Activated CD8-positive, alpha-beta memory T cell treated with anti-CD3 and anti-CD28 coated beads, Interleukin-2, amount 50 U/mL, for 1 hour (primary cell): ENCODE data around the gene MMP11.
"Not testable (repeated sequence)": the region's sequence is repeated elsewhere in the genome, so short reads cannot be mapped to it uniquely, and the experiment has no call there.

Experiments
- DNase-seq: peaks from one replicate; pipeline ENCODE4 v3.0.0-alpha.2; 2020; ENCODE audit errors: extremely low read depth

MMP11 gene

GRCh38 chr22:23772649-23773473 is at the start of gene MMP11:
Gene MMP11 (plus strand): TSS chr22:23772849. CDS start chr22:23772871, 22 bp downstream.
- DNase-seq, result no peak

GRCh38 chr22:23728108-23728507 is 44.5 kb upstream of the MMP11 start:
- DNase-seq, result not testable (repeated sequence)

- no peak for DNase-seq
Observed at GRCh38 chr22:23737696-23738095, 35.0 kb upstream of the MMP11 start.

GRCh38 chr22:23742505-23743264 is 30.0 kb upstream of the MMP11 start:
- DNase-seq, result no peak

GRCh38 chr22:23743303-23743705 is 29.3 kb upstream of the MMP11 start:
- DNase-seq, result no peak

GRCh38 chr22:23744001-23744400 is 28.6 kb upstream of the MMP11 start:
- no peak for DNase-seq

- DNase-seq, result no peak
Observed at GRCh38 chr22:23744485-23744884, 28.2 kb upstream of the MMP11 start.

GRCh38 chr22:23745791-23746190 is 26.9 kb upstream of the MMP11 start:
- no peak for DNase-seq

- no peak for DNase-seq
Observed at GRCh38 chr22:23749841-23750301, 22.8 kb upstream of the MMP11 start.

- no peak for DNase-seq
Observed at GRCh38 chr22:23750367-23750713, 22.3 kb upstream of the MMP11 start.

- DNase-seq, result peak; percentile 42
Observed at GRCh38 chr22:23750714-23751440, 21.8 kb upstream of the MMP11 start, which contains the start of gene ZNF70. Gene ZNF70 (minus strand): TSS chr22:23751112. CDS start chr22:23745140, 5,972 bp downstream.

- no peak for DNase-seq
Observed at GRCh38 chr22:23751441-23751996, 21.1 kb upstream of the MMP11 start.

GRCh38 chr22:23752090-23752691 is 20.5 kb upstream of the MMP11 start:
- no peak for DNase-seq

- no peak for DNase-seq
Observed at GRCh38 chr22:23752750-23753149, 19.9 kb upstream of the MMP11 start.

GRCh38 chr22:23753385-23753784 is 19.3 kb upstream of the MMP11 start:
- DNase-seq, result no peak

GRCh38 chr22:23754220-23754919 is 18.3 kb upstream of the MMP11 start, which contains the start of gene VPREB3:
Gene VPREB3 (minus strand): TSS chr22:23754425. CDS start chr22:23754363, 62 bp downstream.
- DNase-seq, result no peak

- DNase-seq, result no peak
Observed at GRCh38 chr22:23754980-23755636, 17.5 kb upstream of the MMP11 start.

GRCh38 chr22:23755711-23756110 is 16.9 kb upstream of the MMP11 start:
- DNase-seq, result no peak

GRCh38 chr22:23756891-23757290 is 15.8 kb upstream of the MMP11 start:
- DNase-seq, result no peak

- no peak for DNase-seq
Observed at GRCh38 chr22:23759566-23759965, 13.1 kb upstream of the MMP11 start.
